Ecto neural progenitor cell (in vitro differentiated cells): ENCODE results near the gene ARHGAP9.
"Not testable (repeated sequence)": the region's sequence is repeated elsewhere in the genome, so short reads cannot be mapped to it uniquely, and the experiment has no call there.

Source experiments
- DNase-seq: peaks from one replicate; pipeline ENCODE4 v3.0.0-alpha.2; 2018; ENCODE audit warnings: low spot score

The ARHGAP9 gene

DNA sequence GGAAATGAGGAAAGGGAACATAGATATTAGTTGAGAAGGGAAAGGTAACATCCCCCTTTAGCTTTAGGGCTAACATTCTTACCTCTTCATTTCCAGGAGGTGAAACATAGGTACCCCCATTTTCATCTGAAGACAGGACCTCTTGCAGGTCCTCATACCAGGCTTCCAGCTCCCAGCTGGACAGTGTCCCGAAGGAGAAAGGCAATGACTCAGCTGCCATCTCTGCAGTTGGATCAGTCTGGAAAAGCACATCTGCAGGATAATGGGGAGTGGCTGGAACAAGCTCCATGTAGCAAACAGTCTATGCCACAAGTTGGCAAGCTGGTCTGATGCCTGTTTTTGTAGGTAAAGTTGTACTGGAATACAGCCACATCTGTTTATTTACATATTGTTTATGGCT is 37.5 kb upstream of the ARHGAP9 start:
- no peak for DNase-seq

DNA sequence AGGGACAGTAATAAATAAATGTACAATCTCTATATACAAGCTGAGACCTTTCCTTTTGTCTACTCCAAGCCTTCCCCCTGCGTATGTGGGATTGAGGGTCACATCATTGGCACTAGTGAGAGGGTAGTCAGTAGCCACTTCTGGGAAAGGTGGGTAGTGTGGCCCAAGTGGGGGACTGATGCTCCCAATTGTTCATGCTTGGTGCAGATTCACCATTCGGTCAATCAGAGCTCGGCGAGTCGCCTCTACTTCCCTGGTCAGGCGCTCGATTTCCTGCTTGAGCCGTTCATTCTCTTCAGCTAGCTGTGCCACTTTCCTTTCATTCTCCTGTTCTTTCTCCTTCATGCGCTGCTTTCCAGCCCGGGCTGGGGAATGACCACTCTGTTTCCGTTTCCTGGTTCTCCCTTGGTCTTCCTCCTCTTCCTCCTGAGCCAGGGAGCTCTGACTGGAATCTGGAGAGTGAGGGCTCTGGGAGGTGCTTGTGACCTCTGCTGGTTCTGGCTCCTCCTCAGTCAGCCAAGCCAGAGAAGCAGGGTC is 37.0 kb upstream of the ARHGAP9 start:
- DNase-seq: no peak

DNA sequence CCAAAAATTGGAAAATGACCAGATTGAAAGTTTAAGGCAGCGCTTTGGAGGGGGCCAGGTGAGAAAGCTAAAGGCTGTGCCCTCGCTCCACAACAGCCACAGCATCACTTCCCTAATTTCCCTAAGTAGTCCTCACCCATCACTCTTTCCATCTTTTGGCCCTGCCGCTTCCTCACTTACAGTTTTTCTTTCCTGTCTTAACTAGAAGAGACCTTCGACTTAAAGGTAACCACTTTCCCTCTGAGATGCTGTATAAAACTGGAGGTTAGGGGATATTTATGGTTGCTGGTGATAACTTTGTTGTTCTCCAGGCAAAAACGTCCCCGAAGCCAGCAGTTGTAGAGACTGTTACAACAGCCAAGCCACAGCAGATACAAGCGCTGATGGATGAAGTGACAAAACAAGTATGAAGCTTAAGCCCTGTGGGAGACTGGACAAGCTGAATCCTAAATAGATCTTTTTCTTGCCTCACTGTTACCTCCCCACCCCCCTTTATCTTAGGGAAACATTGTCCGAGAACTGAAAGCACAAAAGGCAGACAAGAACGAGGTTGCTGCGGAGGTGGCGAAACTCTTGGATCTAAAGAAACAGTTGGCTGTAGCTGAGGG is 36.4 kb upstream of the ARHGAP9 start:
- DNase-seq: no peak

GRCh38 chr12:57515408-57515933 is 35.8 kb upstream of the ARHGAP9 start:
- no peak for DNase-seq

- DNase-seq: no peak
These were observed 35.2 kb upstream of the ARHGAP9 start for GRCh38 chr12:57514720-57515407.

GRCh38 chr12:57514246-57514645 is 34.6 kb upstream of the ARHGAP9 start:
- DNase-seq: not testable (repeated sequence)

- not testable (repeated sequence) for DNase-seq
These were observed 34.0 kb upstream of the ARHGAP9 start for GRCh38 chr12:57513677-57514076.

DNA sequence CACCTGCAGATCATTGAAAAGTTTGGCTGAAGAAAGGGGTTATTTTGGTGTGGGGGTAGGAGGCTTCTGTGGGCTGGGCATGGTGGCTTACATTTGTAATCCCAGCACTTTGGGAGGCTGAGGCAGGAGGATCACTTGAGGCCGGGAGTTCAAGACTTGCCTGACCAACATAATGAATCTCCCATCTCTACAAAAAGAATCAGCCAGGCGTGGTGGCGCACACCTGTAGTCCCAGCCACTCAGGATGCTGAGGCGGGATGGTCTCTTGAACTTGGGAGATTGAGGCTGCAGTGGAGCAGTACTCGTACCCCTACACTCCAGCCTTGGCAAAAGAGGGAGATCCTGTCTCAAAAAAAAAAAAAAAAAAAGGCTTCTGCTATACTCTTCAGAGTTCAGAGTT is 33.6 kb upstream of the ARHGAP9 start:
- no peak for DNase-seq

DNA sequence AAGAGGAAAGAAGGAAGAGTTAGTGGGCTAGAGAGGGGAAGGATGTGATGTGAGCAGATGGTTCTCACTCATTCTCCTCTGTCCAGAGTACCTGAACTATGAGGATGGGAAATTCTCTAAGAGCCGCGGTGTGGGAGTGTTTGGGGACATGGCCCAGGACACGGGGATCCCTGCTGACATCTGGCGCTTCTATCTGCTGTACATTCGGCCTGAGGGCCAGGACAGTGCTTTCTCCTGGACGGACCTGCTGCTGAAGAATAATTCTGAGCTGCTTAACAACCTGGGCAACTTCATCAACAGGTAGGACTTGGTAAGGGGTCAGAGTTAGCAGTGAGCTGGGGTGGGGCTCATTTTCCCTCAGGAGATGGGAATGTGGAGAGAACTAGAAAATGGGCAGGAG is 33.0 kb upstream of the ARHGAP9 start:
- DNase-seq: no peak

GRCh38 chr12:57511588-57512325 is 32.1 kb upstream of the ARHGAP9 start:
- DNase-seq: no peak

DNA sequence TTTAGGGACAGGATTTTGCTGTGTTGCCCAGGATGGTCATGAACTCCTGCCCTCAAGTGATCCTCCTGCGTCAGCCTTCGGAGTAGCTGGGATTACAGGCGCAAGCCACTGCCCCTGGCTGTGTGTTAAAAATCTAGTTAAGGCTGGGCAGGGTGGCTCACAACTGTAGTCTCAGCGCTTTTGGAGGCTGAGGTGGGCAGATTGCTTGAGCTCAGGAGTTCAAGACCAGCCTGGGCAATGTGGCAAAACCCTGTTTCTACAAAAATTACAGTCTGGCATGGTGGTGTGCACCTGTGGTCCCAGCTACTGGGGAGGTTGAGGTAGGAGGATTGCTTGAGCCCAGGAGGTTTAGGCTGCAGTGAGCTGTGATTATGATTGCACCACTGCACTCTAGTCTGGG is 31.5 kb upstream of the ARHGAP9 start:
- DNase-seq: no peak

GRCh38 chr12:57507796-57508195 is 28.1 kb upstream of the ARHGAP9 start:
- DNase-seq: not testable (repeated sequence)

- DNase-seq: not testable (repeated sequence)
These were observed 26.9 kb upstream of the ARHGAP9 start for GRCh38 chr12:57506541-57506940.

- DNase-seq: not testable (repeated sequence)
These were observed 22.8 kb upstream of the ARHGAP9 start for GRCh38 chr12:57502311-57502969.

DNA sequence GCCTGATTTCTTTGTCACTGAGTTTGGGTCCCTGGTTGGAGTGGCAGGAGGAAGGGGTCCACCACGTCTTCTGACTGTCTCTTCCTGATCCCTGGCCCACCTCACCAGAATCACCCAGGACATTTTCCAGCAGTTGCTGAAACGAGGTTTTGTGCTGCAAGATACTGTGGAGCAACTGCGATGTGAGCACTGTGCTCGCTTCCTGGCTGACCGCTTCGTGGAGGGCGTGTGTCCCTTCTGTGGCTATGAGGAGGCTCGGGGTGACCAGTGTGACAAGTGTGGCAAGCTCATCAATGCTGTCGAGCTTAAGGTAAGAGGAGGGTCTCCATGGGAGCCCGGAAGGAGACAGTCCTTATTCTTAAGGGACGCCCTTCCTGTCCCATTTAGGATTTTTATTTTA is 20.5 kb upstream of the ARHGAP9 start:
- no peak for DNase-seq

- DNase-seq: no peak
These were observed 18.9 kb upstream of the ARHGAP9 start for GRCh38 chr12:57498571-57498970.

DNA sequence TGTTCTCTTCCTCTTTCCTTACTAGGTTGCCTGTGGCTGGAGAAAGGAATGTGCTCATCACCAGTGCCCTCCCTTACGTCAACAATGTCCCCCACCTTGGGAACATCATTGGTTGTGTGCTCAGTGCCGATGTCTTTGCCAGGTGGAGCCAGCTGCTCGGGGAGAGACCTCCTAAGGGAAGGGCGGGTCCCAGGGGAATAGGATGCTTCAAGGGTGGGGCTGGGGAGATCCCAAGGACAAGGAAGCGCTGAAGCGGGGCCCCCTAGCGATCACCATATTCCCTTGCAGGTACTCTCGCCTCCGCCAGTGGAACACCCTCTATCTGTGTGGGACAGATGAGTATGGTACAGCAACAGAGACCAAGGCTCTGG is 18.5 kb upstream of the ARHGAP9 start:
- no peak for DNase-seq

- DNase-seq: no peak
These were observed 17.8 kb upstream of the ARHGAP9 start for GRCh38 chr12:57497223-57498131.

DNA sequence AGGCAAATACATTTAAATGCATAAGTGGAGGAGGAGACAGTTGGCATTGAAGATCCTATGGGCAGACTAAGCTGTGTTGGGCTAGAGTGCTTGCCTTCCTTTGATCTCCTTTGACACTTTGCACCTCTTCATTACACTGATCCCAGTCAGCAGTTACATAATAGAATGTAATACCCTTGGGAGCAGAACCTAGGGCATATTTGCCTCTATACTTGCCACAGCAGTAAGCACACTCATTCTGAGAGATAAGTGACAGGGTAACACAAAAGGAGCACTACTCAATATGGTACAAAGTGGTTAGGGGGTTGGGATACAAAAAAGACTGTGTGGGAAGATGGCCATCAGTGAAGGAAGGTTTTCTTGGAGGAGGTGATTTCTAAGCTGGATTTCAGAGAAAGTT is 17.2 kb upstream of the ARHGAP9 start:
- no peak for DNase-seq

GRCh38 chr12:57495051-57495701 is 15.5 kb upstream of the ARHGAP9 start:
- not testable (repeated sequence) for DNase-seq
